GM19239 (cell line): Measurements from ENCODE around the gene ADGRD2.

Experiments
- DNase-seq: peaks from one replicate; pipeline ENCODE4 v3.0.0; 2011; ENCODE audit warnings: low spot score; ENCODE audit not compliant: insufficient read length
- FAIRE-seq: peaks from 2 replicates; lab custom pipeline; 2011; peaks lifted over from hg19 to GRCh38; lab: Jason Lieb, UNC

Gene ADGRD2

GRCh38 chr9:124475868-124476690, 25.8 kb downstream of the ADGRD2 start:
- no peak for FAIRE-seq
- DNase-seq, result no peak

GRCh38 chr9:124477211-124477647, 27.0 kb downstream of the ADGRD2 start:
- DNase-seq (no peak), FAIRE-seq (no peak)

- DNase-seq (no peak), FAIRE-seq (no peak)
Measured at GRCh38 chr9:124477648-124478285, 27.5 kb downstream of the ADGRD2 start.

GRCh38 chr9:124478354-124478753, 28.1 kb downstream of the ADGRD2 start:
- DNase-seq (no peak), FAIRE-seq (no peak)

- no peak for DNase-seq
- FAIRE-seq, result no peak
Measured at GRCh38 chr9:124479371-124479770, 29.1 kb downstream of the ADGRD2 start.

- FAIRE-seq (no peak), DNase-seq (no peak)
Measured at GRCh38 chr9:124479947-124480620, 29.8 kb downstream of the ADGRD2 start.

- DNase-seq (peak; percentile 80), FAIRE-seq (no peak)
Measured at GRCh38 chr9:124480621-124480981, 30.4 kb downstream of the ADGRD2 start.

- FAIRE-seq, result no peak
Measured at GRCh38 chr9:124481115-124481514, 30.9 kb downstream of the ADGRD2 start.

GRCh38 chr9:124482431-124483031, 32.3 kb downstream of the ADGRD2 start:
- DNase-seq, result no peak

More at GRCh38 chr9:124481115-124481514, 30.9 kb downstream of the ADGRD2 start:
- DNase-seq, result no peak

GRCh38 chr9:124483481-124483880, 33.2 kb downstream of the ADGRD2 start:
- FAIRE-seq (no peak), DNase-seq (no peak)

More at GRCh38 chr9:124482431-124483031, 32.3 kb downstream of the ADGRD2 start:
- no peak for FAIRE-seq

- DNase-seq (no peak), FAIRE-seq (no peak)
Measured at GRCh38 chr9:124485201-124485600, 35.0 kb downstream of the ADGRD2 start.

- FAIRE-seq (no peak), DNase-seq (no peak)
Measured at GRCh38 chr9:124485936-124486335, 35.7 kb downstream of the ADGRD2 start.

- no peak for DNase-seq
- no peak for FAIRE-seq
Measured at GRCh38 chr9:124486778-124487259, 36.6 kb downstream of the ADGRD2 start.

- FAIRE-seq (no peak), DNase-seq (no peak)
Measured at GRCh38 chr9:124487260-124488182, 37.3 kb downstream of the ADGRD2 start.

GRCh38 chr9:124488641-124489210, 38.5 kb downstream of the ADGRD2 start:
- DNase-seq, result no peak
- no peak for FAIRE-seq

- no peak for FAIRE-seq
- no peak for DNase-seq
Measured at GRCh38 chr9:124489222-124489621, 39.0 kb downstream of the ADGRD2 start.

- FAIRE-seq (no peak), DNase-seq (no peak)
Measured at GRCh38 chr9:124490004-124490403, 39.8 kb downstream of the ADGRD2 start.

GRCh38 chr9:124491049-124491975, 41.1 kb downstream of the ADGRD2 start:
- FAIRE-seq (no peak), DNase-seq (no peak)
